Muscle layer of duodenum (tissue), 2 donors: ENCODE data around the gene SLC1A2.

Experiments
- H3K27ac ChIP-seq: one replicate; pipeline ENCODE4 v1.7.0; 2013; ENCODE audit warnings: mild to moderate bottlenecking, low read length
- H3K27me3 ChIP-seq: one replicate; pipeline ENCODE4 v1.7.0; 2013; ENCODE audit warnings: low read depth, mild to moderate bottlenecking, control low read depth, low read length
- H3K36me3 ChIP-seq, 2 donors: one replicate each; pipeline ENCODE4 v1.7.0; 2013; ENCODE audit warnings: low read length in 2 of 2, control low read depth in 1 of 2, mild to moderate bottlenecking in 1 of 2; ENCODE audit not compliant: insufficient read depth in 2 of 2, control insufficient read depth in 1 of 2
- H3K4me1 ChIP-seq, 2 donors: one replicate each; pipeline ENCODE4 v1.7.0; 2013; ENCODE audit warnings: low read length in 2 of 2, mild to moderate bottlenecking in 2 of 2, control low read depth in 1 of 2, moderate library complexity in 1 of 2; ENCODE audit not compliant: insufficient read depth in 2 of 2, control insufficient read depth in 1 of 2
- H3K4me3 ChIP-seq, 2 donors: one replicate each; pipeline ENCODE4 v1.7.0; 2013; ENCODE audit warnings: low read length in 2 of 2, low read depth in 1 of 2, mild to moderate bottlenecking in 1 of 2
- H3K9me3 ChIP-seq, 2 donors: one replicate each; pipeline ENCODE4 v1.7.0; 2013; ENCODE audit warnings: low read length in 2 of 2, control low read depth in 1 of 2, mild to moderate bottlenecking in 1 of 2; ENCODE audit not compliant: control insufficient read depth in 1 of 2
- donor health status: healthy.

SLC1A2 gene

GRCh38 chr11:35419184-35419829 is at the start of gene SLC1A2:
Gene SLC1A2 (minus strand): TSS chr11:35419558. CDS start chr11:35418966, 592 bp downstream.
- peaks cover 27% of the 10 kb centered on the region for H3K27me3 ChIP-seq
- no peak within 1 kb of the TSS for H3K27ac ChIP-seq
- no peaks in the 10 kb centered on the region for H3K36me3 ChIP-seq
- peaks cover 0 to 26% of the 10 kb centered on the region in 2 donors for H3K4me1 ChIP-seq
- no peaks in the 10 kb centered on the region for H3K9me3 ChIP-seq
- peak within 1 kb of the TSS; percentile 11 to 79 for H3K4me3 ChIP-seq

DNA sequence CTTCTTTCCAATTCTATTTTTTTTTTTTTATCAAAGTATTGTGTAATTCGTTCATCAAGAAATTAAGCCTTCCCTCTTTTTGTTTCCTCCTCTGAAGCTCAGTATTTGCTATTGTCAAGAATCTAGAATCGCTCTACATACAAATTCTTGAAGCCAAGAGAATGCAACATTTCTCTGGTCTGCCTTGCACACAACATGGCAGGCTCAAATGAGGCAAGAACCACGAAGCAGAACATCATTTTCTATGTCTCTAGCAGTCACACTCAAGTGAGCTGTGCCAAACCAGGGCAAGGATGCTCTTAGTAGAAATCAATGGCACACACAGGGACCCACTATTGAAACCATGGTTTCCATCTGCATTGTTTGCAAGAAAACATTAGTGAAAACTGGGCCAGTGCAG is 46.7 kb upstream of the SLC1A2 start:
- Histone ChIP-seq H3K4me1 (no peaks in the 10 kb centered on the region), H3K27me3 (no peaks in the 10 kb centered on the region), H3K9me3 (no peaks in the 10 kb centered on the region), H3K36me3 (peaks cover 0 to 7% of the 10 kb centered on the region in 2 donors), H3K4me3 (no peak overlapping the region), H3K27ac (no peak overlapping the region)

DNA sequence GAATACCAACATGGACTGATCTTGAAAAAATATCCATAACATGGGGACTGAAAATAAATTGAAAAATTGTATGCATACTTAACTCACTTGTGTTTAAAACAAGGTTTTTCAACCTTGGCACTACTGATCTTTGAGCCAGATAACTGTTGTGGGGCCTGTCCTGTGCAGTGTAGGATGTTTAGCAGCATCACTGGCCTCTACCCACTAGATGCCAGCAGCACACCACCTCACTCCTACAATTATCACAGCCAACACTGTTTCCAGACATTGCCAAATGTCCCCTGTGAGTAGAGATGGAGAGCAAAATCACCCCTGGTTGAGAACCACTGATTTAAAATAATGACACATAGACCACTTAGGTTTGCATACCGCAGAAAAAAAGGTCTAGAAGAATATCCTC is 45.0 kb upstream of the SLC1A2 start:
- H3K9me3 ChIP-seq = no peaks in the 10 kb centered on the region
- no peaks in the 10 kb centered on the region for H3K36me3 ChIP-seq
- no peak overlapping the region for H3K4me3 ChIP-seq
- H3K27ac ChIP-seq = no peak overlapping the region
- no peaks in the 10 kb centered on the region for H3K27me3 ChIP-seq
- H3K4me1 ChIP-seq = no peaks in the 10 kb centered on the region

DNA sequence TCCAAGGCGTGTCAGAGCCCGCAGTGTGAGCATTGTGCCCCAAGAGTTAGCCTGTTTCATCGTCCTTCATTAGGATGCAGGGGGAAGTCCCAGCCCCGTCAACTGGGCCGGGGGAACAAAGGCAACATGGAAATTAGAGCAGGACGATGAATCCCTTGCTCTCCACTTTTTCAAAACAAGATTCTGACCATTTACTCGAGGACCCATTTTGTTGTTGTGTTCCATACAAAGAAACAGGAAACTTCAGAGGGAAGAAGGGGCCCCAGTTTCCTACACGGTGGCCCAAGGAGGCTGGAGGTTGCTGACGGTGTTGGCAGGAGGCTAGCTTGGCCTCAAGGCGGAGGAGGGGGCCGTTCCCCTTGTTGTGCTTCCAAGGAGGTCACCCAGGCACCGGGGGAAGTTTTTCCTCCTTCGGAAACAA is 44.0 kb upstream of the SLC1A2 start:
- H3K36me3 ChIP-seq = no peaks in the 10 kb centered on the region
- H3K9me3 ChIP-seq = no peaks in the 10 kb centered on the region
- no peak overlapping the region for H3K27ac ChIP-seq
- H3K27me3 ChIP-seq = no peaks in the 10 kb centered on the region
- H3K4me1 ChIP-seq = no peaks in the 10 kb centered on the region
- H3K4me3 ChIP-seq = no peak overlapping the region

DNA sequence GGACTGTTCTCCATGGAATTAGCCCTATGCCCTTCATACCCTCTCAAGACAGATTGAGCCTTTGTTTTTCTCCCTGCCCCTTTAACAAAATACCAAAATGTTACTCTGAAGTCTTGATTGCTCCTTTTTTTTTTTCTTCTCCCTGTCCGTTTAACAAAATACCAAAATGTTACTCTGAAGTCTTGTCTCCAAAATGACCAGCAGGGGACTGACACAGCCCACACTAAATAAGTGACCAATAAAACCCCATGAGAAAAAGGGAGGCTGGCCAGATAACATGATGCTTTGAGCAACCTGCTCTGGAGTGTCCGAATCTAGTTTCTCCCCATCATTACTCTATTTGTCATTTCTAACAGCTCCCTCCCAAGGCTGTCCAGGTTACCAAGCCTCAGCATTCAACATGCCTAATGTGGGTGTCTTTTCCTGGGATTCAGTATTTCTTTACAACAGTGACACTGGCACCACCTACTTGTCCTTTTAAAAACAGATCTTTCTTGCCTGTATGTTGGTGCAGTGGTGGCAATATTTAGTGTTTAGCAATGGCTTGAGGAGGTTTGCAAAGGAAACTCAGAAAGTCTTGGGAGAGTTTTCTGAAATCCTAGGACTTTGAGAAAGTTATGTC is 42.7 kb upstream of the SLC1A2 start:
- H3K27ac ChIP-seq = no peak overlapping the region
- H3K9me3 ChIP-seq = no peaks in the 10 kb centered on the region
- H3K27me3 ChIP-seq = no peaks in the 10 kb centered on the region
- H3K4me1 ChIP-seq = no peaks in the 10 kb centered on the region
- no peaks in the 10 kb centered on the region for H3K36me3 ChIP-seq
- no peak overlapping the region for H3K4me3 ChIP-seq

GRCh38 chr11:35459489-35459888 is 40.1 kb upstream of the SLC1A2 start:
- Histone ChIP-seq H3K4me3 (no peak overlapping the region), H3K4me1 (no peaks in the 10 kb centered on the region), H3K27ac (no peak overlapping the region), H3K27me3 (no peaks in the 10 kb centered on the region), H3K36me3 (no peaks in the 10 kb centered on the region), H3K9me3 (no peaks in the 10 kb centered on the region)

GRCh38 chr11:35458846-35459245 is 39.5 kb upstream of the SLC1A2 start:
- Histone ChIP-seq H3K4me3 (no peak overlapping the region), H3K9me3 (no peaks in the 10 kb centered on the region), H3K27me3 (no peaks in the 10 kb centered on the region), H3K27ac (no peak overlapping the region), H3K36me3 (no peaks in the 10 kb centered on the region), H3K4me1 (no peaks in the 10 kb centered on the region)

- no peaks in the 10 kb centered on the region for H3K4me1 ChIP-seq
- H3K9me3 ChIP-seq = no peaks in the 10 kb centered on the region
- H3K4me3 ChIP-seq = no peak overlapping the region
- H3K27ac ChIP-seq = no peak overlapping the region
- H3K27me3 ChIP-seq = no peaks in the 10 kb centered on the region
- H3K36me3 ChIP-seq = peaks cover 0 to 6% of the 10 kb centered on the region in 2 donors
Observed at GRCh38 chr11:35454362-35454761, 35.0 kb upstream of the SLC1A2 start.

DNA sequence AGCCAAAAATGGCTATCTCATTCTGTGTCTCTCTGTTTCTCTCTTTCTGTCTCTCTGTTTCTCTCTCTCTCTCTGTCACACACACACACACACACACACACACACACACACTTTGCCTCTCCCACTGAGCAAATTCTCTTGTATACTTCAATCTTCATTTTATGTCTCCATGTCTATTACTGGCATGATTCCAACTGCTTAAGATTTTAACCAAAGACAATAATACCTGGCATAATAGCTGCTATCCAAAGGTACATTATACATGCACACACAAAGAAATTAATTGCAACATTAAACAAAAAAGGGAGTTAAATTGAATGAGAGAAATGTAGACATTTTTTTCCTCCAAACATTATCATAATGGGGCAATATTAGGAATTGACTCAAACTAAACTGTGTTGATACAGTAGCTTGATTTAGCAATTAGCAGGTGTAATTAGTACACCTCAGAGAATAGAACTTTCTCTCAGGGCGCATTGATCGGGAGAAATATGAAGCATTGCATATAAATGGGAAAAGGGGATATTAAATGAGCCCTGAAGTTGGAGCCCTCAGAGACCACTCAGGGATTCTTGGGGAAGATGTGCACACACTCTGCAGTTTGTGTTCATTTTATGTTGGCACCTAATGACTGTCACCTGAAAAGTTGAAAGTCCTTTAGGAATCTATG is 17.4 kb upstream of the SLC1A2 start:
- Histone ChIP-seq H3K4me3 (no peak overlapping the region), H3K36me3 (no peaks in the 10 kb centered on the region), H3K27ac (no peak overlapping the region), H3K27me3 (no peaks in the 10 kb centered on the region), H3K4me1 (no peaks in the 10 kb centered on the region), H3K9me3 (no peaks in the 10 kb centered on the region)

DNA sequence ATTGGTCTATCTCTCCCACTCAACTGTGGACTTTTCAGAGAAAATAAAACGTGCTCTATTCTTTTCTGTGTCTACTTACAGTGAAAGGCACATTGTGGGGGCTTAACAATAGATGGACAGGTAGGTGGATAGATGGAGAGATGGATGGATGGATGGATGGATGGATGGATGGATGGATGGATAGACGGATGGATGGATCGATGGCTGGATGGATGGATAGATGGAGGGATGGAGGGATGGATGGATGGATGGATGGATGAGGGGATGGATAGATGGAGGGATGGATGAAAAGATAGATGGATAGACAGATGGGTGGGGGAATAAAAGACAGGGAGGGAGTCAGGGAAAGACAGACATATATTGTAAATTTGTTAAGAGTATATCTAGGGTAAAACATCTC is 14.2 kb upstream of the SLC1A2 start:
- Histone ChIP-seq H3K27me3 (no peaks in the 10 kb centered on the region), H3K36me3 (peaks cover 0 to 9% of the 10 kb centered on the region in 2 donors), H3K9me3 (no peaks in the 10 kb centered on the region), H3K4me1 (no peaks in the 10 kb centered on the region), H3K4me3 (no peak overlapping the region), H3K27ac (no peak overlapping the region)

DNA sequence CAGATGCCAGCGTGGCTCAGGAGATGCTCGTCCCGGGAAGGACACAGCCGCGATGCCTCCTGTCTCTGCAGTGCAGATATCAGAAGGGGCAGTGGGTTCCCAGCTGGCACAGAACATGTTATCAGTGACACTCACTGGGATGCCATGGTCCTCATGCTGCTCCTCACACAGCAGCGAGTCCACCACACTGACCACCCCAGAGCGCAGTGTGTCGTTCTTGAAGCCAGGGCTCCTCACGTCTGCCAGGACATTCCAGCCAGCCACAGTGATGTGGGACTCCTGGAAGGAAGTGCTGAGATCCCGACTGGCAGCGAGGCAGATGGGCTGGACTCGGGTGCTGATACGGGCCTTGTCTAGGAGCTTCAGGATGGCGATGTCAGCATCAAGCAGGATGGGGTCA is 13.1 kb upstream of the SLC1A2 start:
- H3K4me3 ChIP-seq = no peak overlapping the region
- H3K27me3 ChIP-seq = no peaks in the 10 kb centered on the region
- peaks cover 0 to 9% of the 10 kb centered on the region in 2 donors for H3K36me3 ChIP-seq
- H3K27ac ChIP-seq = no peak overlapping the region
- no peaks in the 10 kb centered on the region for H3K9me3 ChIP-seq
- H3K4me1 ChIP-seq = no peaks in the 10 kb centered on the region
